Measurements from ENCODE around the gene ITGA1.

Gene ITGA1

DNA sequence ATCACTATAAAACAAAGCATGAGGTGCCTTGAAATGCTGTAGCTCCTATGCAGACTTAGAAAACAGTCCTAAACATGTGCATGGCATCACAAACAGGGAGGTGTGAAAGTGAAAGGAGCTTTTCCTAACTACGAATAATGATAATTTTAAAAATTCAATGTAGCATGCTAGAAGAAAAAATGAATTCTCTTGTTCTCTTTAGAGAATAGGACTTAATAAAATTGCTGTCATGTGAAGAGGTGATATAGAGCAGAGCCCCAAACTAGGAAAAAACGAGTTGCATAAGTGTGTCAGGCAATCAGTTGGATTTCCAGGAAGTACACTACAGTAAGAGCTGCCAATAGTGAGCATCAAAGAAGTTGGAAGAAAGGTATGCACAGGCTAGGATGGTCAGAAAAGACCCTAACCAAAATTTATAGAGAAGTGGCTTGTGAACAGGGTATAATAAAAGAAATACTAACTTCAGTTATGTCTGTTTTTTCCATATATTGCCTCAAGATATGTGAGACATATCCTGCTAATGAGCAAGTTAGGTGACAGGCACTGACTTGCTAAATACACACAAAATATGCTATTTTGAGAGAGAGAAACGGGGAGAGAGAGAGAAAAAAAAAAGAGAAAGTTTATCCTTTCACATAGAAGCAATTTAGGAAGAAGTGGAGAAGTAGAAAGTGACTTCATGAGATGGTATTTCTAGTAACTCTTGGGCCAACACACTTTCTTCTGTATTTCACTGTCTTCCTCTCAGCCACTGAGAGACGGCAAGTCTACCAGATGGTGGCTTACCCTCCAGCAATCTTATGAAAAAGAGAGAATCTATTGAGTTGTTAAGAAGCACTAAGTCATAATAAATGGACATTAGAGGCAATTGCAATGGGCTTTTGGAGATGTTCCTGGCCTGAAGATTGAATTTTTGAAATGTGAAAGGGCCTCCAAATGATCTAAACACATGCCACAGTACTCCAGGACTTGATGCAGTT lies 219.5 kb downstream of the ITGA1 start:
- DNase-seq, result no peak

DNA sequence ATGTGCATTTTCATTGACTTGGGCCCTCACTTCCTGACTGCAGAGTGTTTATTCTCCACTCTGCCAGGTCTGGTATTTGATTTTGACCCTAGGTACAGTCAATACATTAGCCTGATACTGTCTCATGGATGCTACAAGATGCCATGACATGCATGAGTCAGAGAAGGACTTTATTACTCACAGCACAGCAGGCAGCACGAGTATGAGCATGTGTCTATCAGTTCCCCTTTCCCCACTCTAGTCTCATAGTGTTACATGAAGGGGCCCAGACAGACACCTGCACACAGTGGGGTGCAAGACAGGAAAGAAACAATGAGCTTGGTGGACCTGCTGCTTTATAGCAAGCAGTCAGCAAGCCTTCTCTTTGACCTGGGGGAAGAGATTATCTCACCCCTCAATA lies 221.0 kb downstream of the ITGA1 start:
- DNase-seq, result no peak

All from DMS79 (cell line).